Measurements from ENCODE around the gene KDM3B.
"Not testable (repeated sequence)": the region's sequence is repeated elsewhere in the genome, so short reads cannot be mapped to it uniquely, and the experiment has no call there.

KDM3B gene

GRCh38 chr5:138410996-138411640 lies 58.6 kb downstream of the KDM3B start:
- not testable (repeated sequence) for FAIRE-seq

GRCh38 chr5:138418444-138418843 lies 66.0 kb downstream of the KDM3B start:
- FAIRE-seq: no peak

- FAIRE-seq: no peak
Observed at GRCh38 chr5:138425079-138425478, 72.6 kb downstream of the KDM3B start.

GRCh38 chr5:138435943-138436342 lies 83.5 kb downstream of the KDM3B start:
- FAIRE-seq: no peak

- FAIRE-seq: no peak
Observed at GRCh38 chr5:138438003-138438723, 85.7 kb downstream of the KDM3B start.

- no peak for FAIRE-seq
Observed at GRCh38 chr5:138438724-138439476, 86.4 kb downstream of the KDM3B start, which contains the start of gene REEP2. TSS of gene REEP2 (plus strand) at chr5:138439057. CDS start at chr5:138439209, 152 bp downstream.

- no peak for FAIRE-seq
Observed at GRCh38 chr5:138439477-138440158, 87.1 kb downstream of the KDM3B start.

GRCh38 chr5:138440159-138441073 lies 87.9 kb downstream of the KDM3B start:
- FAIRE-seq: no peak

GRCh38 chr5:138441221-138441620 lies 88.7 kb downstream of the KDM3B start:
- FAIRE-seq: no peak

GRCh38 chr5:138444078-138444773 lies 91.7 kb downstream of the KDM3B start:
- no peak for FAIRE-seq

- FAIRE-seq: no peak
Observed at GRCh38 chr5:138444774-138445546, 92.5 kb downstream of the KDM3B start.

- FAIRE-seq: no peak
Observed at GRCh38 chr5:138445547-138446271, 93.2 kb downstream of the KDM3B start.

- FAIRE-seq: no peak
Observed at GRCh38 chr5:138448070-138448469, 95.6 kb downstream of the KDM3B start.

- no peak for FAIRE-seq
Observed at GRCh38 chr5:138448481-138449398, 96.3 kb downstream of the KDM3B start.

- peak; percentile 67 for FAIRE-seq
Observed at GRCh38 chr5:138449501-138450239, 97.2 kb downstream of the KDM3B start.

GRCh38 chr5:138450971-138451370 lies 98.5 kb downstream of the KDM3B start:
- no peak for FAIRE-seq

GRCh38 chr5:138452720-138453119 lies 100.2 kb downstream of the KDM3B start:
- FAIRE-seq: no peak

GRCh38 chr5:138453590-138453989 lies 101.1 kb downstream of the KDM3B start:
- no peak for FAIRE-seq
